Activated T-cell treated with anti-CD3 and anti-CD28 coated beads, Interleukin-2, amount 50 U/mL, for 72 hours (primary cell): ENCODE results near the gene SC5D. TPM values are rescaled to one million over a fixed set of nuclear protein-coding genes. Genes with fewer than 3 reads are reported as not detected.

Source experiments
- ATAC-seq, 2 donors: fragments of 150-1000 bp; cut with Tn5 transposase; replicated peaks in 1 of 2; 2 replicates each; pipeline ENCODE4 v1.10.0; 2021; ENCODE audit warnings: moderate library complexity in 2 of 2, mild to moderate bottlenecking in 1 of 2
- DNase-seq, 2 donors: peaks; one replicate each; pipeline ENCODE4 v3.0.0; 2021 to 2022; ENCODE audit warnings: mixed read lengths in 1 of 2
- H3K27ac Mint-ChIP-seq: one replicate; pipeline ENCODE4 v1.8.0; 2022; ENCODE audit warnings: mild to moderate bottlenecking, moderate library complexity, mixed read lengths
- H3K27me3 Mint-ChIP-seq: one replicate; pipeline ENCODE4 v1.8.0; 2022; ENCODE audit warnings: low read depth, mixed read lengths
- H3K36me3 Mint-ChIP-seq, 2 donors: one replicate each; pipeline ENCODE4 v1.8.0; 2022; ENCODE audit warnings: mixed read lengths in 2 of 2, mild to moderate bottlenecking in 1 of 2; ENCODE audit not compliant: insufficient read depth in 2 of 2
- H3K4me1 Mint-ChIP-seq: one replicate; pipeline ENCODE4 v1.8.0; 2022; ENCODE audit warnings: low read depth, mixed read lengths
- H3K4me3 Mint-ChIP-seq, 2 donors: one replicate each; pipeline ENCODE4 v1.8.0; 2022; ENCODE audit warnings: mild to moderate bottlenecking in 2 of 2, mixed read lengths in 2 of 2, moderate library complexity in 2 of 2
- H3K9me3 Mint-ChIP-seq, 2 donors: one replicate each; pipeline ENCODE4 v1.8.0; 2022; ENCODE audit warnings: mixed read lengths in 2 of 2
- total RNA-seq, 2 donors: library from RNA; stranded (reverse); gene quantifications; one replicate each; pipeline ENCODE4 v1.2.3, GENCODE V29; 2022

The SC5D gene
- total RNA-seq, 2 donors from 2014 or later: 18.2 to 21.5 TPM

- Mint-ChIP-seq H3K4me1 (peaks cover 47% of the 10 kb centered on the region), H3K36me3 (peaks cover 2 to 5% of the 10 kb centered on the region in 2 donors), H3K27me3 (no peaks in the 10 kb centered on the region), H3K27ac (no peak overlapping the region), H3K4me3 (no peak overlapping the region), H3K9me3 (no peaks in the 10 kb centered on the region)
- ATAC-seq (no peak), DNase-seq (no peak)
Observed at GRCh38 chr11:121299417-121299816, 6.8 kb downstream of the SC5D start.

- DNase-seq: no peak
- ATAC-seq: no peak
- H3K27ac Mint-ChIP-seq: no peak overlapping the region
- H3K4me3 Mint-ChIP-seq: no peak overlapping the region
- H3K27me3 Mint-ChIP-seq: no peaks in the 10 kb centered on the region
- peaks cover 6 to 8% of the 10 kb centered on the region in 2 donors for H3K36me3 Mint-ChIP-seq
- H3K4me1 Mint-ChIP-seq: peaks cover 38% of the 10 kb centered on the region
- no peaks in the 10 kb centered on the region for H3K9me3 Mint-ChIP-seq
Observed at GRCh38 chr11:121300313-121300971, 7.9 kb downstream of the SC5D start.

GRCh38 chr11:121300972-121301699, 8.6 kb downstream of the SC5D start:
- Mint-ChIP-seq H3K36me3 (peaks cover 8 to 12% of the 10 kb centered on the region in 2 donors), H3K27ac (no peak overlapping the region), H3K4me1 (peaks cover 32% of the 10 kb centered on the region), H3K4me3 (no peak overlapping the region), H3K9me3 (no peaks in the 10 kb centered on the region), H3K27me3 (no peaks in the 10 kb centered on the region)
- DNase-seq: no peak
- no peak for ATAC-seq

- Mint-ChIP-seq H3K9me3 (no peaks in the 10 kb centered on the region), H3K4me3 (no peak overlapping the region), H3K4me1 (peaks cover 21% of the 10 kb centered on the region), H3K36me3 (peaks cover 5 to 20% of the 10 kb centered on the region in 2 donors), H3K27ac (no peak overlapping the region), H3K27me3 (no peaks in the 10 kb centered on the region)
- ATAC-seq: no peak
- DNase-seq: no peak
Observed at GRCh38 chr11:121304759-121305158, 12.2 kb downstream of the SC5D start.

- H3K9me3 Mint-ChIP-seq: no peaks in the 10 kb centered on the region
- no peak overlapping the region for H3K4me3 Mint-ChIP-seq
- H3K36me3 Mint-ChIP-seq: peaks cover 6 to 24% of the 10 kb centered on the region in 2 donors
- peaks cover 41% of the 10 kb centered on the region for H3K4me1 Mint-ChIP-seq
- DNase-seq (no peak), ATAC-seq (no peak)
- no peak overlapping the region for H3K27ac Mint-ChIP-seq
- no peaks in the 10 kb centered on the region for H3K27me3 Mint-ChIP-seq
Observed at GRCh38 chr11:121308816-121309215, 16.2 kb downstream of the SC5D start.

- no peaks in the 10 kb centered on the region for H3K27me3 Mint-ChIP-seq
- peaks cover 42% of the 10 kb centered on the region for H3K4me1 Mint-ChIP-seq
- H3K27ac Mint-ChIP-seq: no peak overlapping the region
- H3K9me3 Mint-ChIP-seq: no peaks in the 10 kb centered on the region
- no peak for DNase-seq
- H3K4me3 Mint-ChIP-seq: peak overlapping the region; percentile 1 to 67
- peak; percentile 34 to 51 for ATAC-seq
- H3K36me3 Mint-ChIP-seq: peaks cover 6 to 24% of the 10 kb centered on the region in 2 donors
Observed at GRCh38 chr11:121309688-121310087, 17.1 kb downstream of the SC5D start.

GRCh38 chr11:121310908-121311307, 18.3 kb downstream of the SC5D start:
- no peaks in the 10 kb centered on the region for H3K27me3 Mint-ChIP-seq
- H3K9me3 Mint-ChIP-seq: no peaks in the 10 kb centered on the region
- ATAC-seq (no peak), DNase-seq (no peak)
- peaks cover 42% of the 10 kb centered on the region for H3K4me1 Mint-ChIP-seq
- peaks cover 3 to 15% of the 10 kb centered on the region in 2 donors for H3K36me3 Mint-ChIP-seq
- H3K4me3 Mint-ChIP-seq: peak overlapping the region in 1 of 2 donors; percentile 37
- H3K27ac Mint-ChIP-seq: no peak overlapping the region

GRCh38 chr11:121311373-121311772, 18.8 kb downstream of the SC5D start:
- Mint-ChIP-seq H3K27ac (no peak overlapping the region), H3K4me3 (peak overlapping the region in 1 of 2 donors; percentile 37), H3K36me3 (peaks cover 3 to 14% of the 10 kb centered on the region in 2 donors), H3K4me1 (peaks cover 42% of the 10 kb centered on the region), H3K9me3 (no peaks in the 10 kb centered on the region), H3K27me3 (no peaks in the 10 kb centered on the region)
- ATAC-seq: peak; percentile 89 to 94
- peak; percentile 8 to 21 for DNase-seq

GRCh38 chr11:121312483-121312882, 19.9 kb downstream of the SC5D start:
- H3K36me3 Mint-ChIP-seq: peaks cover 1 to 10% of the 10 kb centered on the region in 2 donors
- no peaks in the 10 kb centered on the region for H3K9me3 Mint-ChIP-seq
- no peak for DNase-seq

GRCh38 chr11:121318848-121319834, 26.6 kb downstream of the SC5D start:
- Mint-ChIP-seq H3K9me3 (no peaks in the 10 kb centered on the region), H3K36me3 (no peaks in the 10 kb centered on the region), H3K27ac (no peak overlapping the region), H3K27me3 (no peaks in the 10 kb centered on the region), H3K4me3 (no peak overlapping the region), H3K4me1 (peaks cover 24% of the 10 kb centered on the region)
- DNase-seq (peak; percentile 12 to 30), ATAC-seq (peak; percentile 62)

More at GRCh38 chr11:121312483-121312882, 19.9 kb downstream of the SC5D start:
- H3K4me3 Mint-ChIP-seq: no peak overlapping the region
- H3K27me3 Mint-ChIP-seq: no peaks in the 10 kb centered on the region
- no peak for ATAC-seq
- no peak overlapping the region for H3K27ac Mint-ChIP-seq
- H3K4me1 Mint-ChIP-seq: peaks cover 42% of the 10 kb centered on the region

- ATAC-seq (peak; percentile 66 to 77), DNase-seq (peak in 1 of 2 donors; percentile 30)
- Mint-ChIP-seq H3K27me3 (no peaks in the 10 kb centered on the region), H3K36me3 (no peaks in the 10 kb centered on the region), H3K4me1 (peaks cover 24% of the 10 kb centered on the region), H3K4me3 (no peak overlapping the region), H3K27ac (no peak overlapping the region), H3K9me3 (no peaks in the 10 kb centered on the region)
Observed at GRCh38 chr11:121321614-121322243, 29.2 kb downstream of the SC5D start.

GRCh38 chr11:121323046-121323607, 30.6 kb downstream of the SC5D start:
- Mint-ChIP-seq H3K4me3 (no peak overlapping the region), H3K4me1 (peaks cover 24% of the 10 kb centered on the region), H3K27me3 (no peaks in the 10 kb centered on the region), H3K36me3 (no peaks in the 10 kb centered on the region), H3K9me3 (no peaks in the 10 kb centered on the region), H3K27ac (no peak overlapping the region)
- ATAC-seq (no peak), DNase-seq (no peak)
